MM.1S (cell line): ENCODE results near the gene PTPRA.

ENCODE experiments used
- EZH2 ChIP-seq: fragments of 300-600 bp; sonication (generic); optimal IDR thresholded peaks from 2 replicates; pipeline ENCODE3; 2017; ENCODE audit warnings: low read depth, mild to moderate bottlenecking, antibody characterized with exemption, low read length, mixed read lengths
- TF ChIP-seq, protein P1 (sequence below): fragments of 300-600 bp; sonication (generic); IDR thresholded peaks from 2 replicates; pipeline ENCODE4 v1.5.1; 2016; ENCODE audit warnings: antibody characterized with exemption, low read length, mixed read lengths

DNA sequence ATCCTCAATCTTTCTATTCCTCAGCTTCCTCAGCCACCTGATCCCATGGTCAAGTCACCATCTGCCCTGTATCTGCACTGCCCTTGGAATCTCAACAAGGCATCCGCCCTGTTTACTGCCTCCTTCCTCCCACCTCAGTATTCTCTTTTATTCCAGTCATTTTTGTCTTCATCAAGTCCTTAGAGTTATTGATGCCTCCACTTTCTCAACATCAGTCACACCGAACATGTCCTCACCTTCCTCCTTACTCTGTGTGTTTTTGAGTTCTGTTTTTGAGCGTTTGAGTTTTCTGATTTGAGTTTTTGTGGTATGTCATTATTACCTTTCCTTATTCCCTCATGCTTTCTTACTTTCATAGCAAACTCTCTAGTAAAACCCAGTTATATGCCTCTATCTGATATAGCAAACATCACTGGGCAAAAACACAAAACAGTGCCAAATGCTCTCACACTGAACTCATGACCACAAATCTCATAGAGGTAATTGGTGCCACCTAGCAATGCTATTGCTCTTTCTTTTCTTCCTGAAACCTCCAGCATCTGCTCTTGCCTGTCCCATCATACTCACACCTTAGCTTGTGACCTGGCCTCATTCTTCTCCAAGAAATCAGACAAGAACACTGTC lies 158.4 kb downstream of the PTPRA start:
- TF ChIP-seq, protein P1, sequence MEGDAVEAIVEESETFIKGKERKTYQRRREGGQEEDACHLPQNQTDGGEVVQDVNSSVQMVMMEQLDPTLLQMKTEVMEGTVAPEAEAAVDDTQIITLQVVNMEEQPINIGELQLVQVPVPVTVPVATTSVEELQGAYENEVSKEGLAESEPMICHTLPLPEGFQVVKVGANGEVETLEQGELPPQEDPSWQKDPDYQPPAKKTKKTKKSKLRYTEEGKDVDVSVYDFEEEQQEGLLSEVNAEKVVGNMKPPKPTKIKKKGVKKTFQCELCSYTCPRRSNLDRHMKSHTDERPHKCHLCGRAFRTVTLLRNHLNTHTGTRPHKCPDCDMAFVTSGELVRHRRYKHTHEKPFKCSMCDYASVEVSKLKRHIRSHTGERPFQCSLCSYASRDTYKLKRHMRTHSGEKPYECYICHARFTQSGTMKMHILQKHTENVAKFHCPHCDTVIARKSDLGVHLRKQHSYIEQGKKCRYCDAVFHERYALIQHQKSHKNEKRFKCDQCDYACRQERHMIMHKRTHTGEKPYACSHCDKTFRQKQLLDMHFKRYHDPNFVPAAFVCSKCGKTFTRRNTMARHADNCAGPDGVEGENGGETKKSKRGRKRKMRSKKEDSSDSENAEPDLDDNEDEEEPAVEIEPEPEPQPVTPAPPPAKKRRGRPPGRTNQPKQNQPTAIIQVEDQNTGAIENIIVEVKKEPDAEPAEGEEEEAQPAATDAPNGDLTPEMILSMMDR = no peak
- TF ChIP-seq EZH2 = no peak
